Measurements from ENCODE around the gene TMEM115. TPM values are rescaled to one million over a fixed set of nuclear protein-coding genes. Genes with fewer than 3 reads are reported as not detected.

TMEM115 gene
- total RNA-seq, result 28.7 and 34.6 TPM in 2 replicates

DNA sequence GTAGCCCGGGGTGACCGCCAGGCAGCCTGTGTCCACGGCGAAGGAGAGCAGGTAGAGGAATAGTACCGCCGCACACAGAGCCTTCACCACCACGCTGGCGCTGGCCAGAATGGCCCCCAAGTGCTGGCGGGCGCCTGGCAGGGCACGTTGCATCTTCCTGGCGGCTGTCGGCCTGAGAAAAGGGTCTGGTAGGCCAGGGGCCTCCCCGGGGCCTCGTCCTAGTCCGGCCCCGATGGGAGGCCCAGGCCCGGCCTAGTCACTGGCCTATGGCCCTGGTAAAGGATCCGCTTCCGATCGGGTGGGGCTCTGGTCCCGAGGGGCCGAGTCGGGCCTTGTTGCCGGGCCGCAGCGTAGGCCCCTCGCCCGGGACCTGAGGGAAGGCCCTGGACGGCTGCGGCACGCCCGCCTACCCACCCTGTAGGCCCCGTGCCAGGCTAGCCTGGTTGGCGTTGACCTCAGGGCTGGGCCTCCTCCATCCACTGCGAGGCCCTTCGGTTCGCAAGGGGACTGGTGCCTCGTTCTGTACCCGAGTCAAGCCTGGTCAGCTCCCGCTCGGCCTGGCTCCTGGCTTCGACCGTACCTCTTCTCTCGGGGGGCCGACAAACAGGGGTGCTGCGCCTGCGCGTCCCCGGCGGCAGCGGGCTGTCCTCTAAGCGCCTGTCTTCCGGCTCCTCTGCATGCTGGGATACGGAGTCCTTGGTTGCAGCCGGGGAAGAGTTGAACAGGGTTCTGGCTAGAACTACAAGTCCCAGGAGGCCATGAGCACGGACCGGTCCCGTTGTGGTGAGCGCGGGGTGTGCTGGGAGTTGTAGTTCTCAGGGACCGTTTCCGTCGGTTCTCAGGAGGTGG is at the start of gene TMEM115:
Gene TMEM115, minus strand, starts transcription at position 611 of the 849 bp plus-strand sequence. Its CDS starts 458 bp downstream, at position 153.

DNA sequence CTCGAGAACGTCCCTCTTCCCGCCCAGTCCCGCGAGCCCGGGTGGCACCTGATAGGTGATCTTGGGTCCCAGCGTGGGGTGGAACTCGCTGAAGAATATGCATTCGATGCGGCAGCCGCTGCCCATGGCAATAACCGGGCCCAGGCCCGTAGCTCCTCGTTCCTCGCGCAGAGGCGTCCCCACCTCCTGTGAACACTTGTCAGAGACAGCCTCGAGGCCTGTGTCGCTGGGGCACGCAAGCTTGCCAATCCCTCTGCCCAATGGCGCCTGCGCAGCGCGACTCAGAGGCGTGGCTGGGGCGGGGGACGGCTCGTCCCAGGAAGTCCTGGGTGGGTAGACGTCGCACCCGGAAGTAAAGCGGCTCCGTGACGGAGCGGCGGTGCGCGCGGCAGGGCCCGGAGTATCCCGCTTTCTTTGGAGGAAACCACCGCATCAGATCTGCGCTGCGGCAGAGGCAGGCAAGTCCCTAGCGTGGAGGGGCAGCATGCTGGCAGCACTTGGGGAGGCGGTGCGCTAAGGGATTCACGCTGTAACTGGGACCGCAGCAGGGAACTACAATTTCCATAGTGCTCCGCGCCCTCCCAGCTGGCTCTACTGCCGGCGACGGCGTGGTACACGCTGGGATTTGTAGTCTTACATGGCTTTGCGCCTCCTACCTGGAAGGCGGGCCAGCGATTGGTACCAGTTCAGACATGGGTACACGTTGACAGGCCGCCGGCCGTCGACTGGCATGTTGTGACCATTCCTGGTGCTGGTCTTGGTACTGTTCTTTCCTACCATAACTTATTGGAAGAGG is 8.6 kb downstream of the TMEM115 start, which contains the start of the genes CYB561D2 and NPRL2:
Gene CYB561D2, plus strand, starts transcription at position 336 of the 796 bp plus-strand sequence. CDS start 572 bp downstream, outside the sequence.
Gene NPRL2, minus strand, starts transcription at position 249 of the 796 bp plus-strand sequence. Its CDS starts 123 bp downstream, at position 126.

GRCh38 chr3:50345586-50346234 is 13.6 kb downstream of the TMEM115 start, which contains the start of gene ZMYND10:
Gene ZMYND10, minus strand, starts transcription at chr3:50345732. Its CDS starts 153 bp downstream, at chr3:50345579.

DNA sequence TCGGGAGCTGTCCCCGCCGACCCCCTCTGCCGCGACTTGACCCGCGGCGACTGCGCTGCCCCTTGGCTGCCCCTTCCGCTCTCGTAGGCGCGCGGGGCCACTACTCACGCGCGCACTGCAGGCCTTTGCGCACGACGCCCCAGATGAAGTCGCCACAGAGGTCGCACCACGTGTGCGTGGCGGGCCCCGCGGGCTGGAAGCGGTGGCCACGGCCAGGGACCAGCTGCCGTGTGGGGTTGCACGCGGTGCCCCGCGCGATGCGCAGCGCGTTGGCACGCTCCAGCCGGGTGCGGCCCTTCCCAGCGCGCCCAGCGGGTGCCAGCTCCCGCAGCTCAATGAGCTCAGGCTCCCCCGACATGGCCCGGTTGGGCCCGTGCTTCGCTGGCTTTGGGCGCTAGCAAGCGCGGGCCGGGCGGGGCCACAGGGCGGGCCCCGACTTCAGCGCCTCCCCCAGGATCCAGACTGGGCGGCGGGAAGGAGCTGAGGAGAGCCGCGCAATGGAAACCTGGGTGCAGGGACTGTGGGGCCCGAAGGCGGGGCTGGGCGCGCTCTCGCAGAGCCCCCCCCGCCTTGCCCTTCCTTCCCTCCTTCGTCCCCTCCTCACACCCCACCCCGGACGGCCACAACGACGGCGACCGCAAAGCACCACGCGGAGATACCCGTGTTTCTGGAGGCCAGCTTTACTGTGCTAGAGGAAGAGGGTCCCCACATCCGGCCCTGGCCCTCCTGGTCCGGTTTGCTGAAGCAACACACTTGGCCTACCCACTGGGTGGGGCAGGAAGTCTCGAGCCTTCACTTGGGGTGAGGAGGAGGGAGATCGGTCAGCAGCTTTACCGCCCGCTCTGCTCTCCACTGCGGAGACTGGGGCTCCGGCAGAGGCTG is 18.6 kb downstream of the TMEM115 start, which contains the start of gene RASSF1:
Gene RASSF1, minus strand, starts transcription at position 389 of the 882 bp plus-strand sequence. Its CDS starts 31 bp downstream, at position 358.

DNA sequence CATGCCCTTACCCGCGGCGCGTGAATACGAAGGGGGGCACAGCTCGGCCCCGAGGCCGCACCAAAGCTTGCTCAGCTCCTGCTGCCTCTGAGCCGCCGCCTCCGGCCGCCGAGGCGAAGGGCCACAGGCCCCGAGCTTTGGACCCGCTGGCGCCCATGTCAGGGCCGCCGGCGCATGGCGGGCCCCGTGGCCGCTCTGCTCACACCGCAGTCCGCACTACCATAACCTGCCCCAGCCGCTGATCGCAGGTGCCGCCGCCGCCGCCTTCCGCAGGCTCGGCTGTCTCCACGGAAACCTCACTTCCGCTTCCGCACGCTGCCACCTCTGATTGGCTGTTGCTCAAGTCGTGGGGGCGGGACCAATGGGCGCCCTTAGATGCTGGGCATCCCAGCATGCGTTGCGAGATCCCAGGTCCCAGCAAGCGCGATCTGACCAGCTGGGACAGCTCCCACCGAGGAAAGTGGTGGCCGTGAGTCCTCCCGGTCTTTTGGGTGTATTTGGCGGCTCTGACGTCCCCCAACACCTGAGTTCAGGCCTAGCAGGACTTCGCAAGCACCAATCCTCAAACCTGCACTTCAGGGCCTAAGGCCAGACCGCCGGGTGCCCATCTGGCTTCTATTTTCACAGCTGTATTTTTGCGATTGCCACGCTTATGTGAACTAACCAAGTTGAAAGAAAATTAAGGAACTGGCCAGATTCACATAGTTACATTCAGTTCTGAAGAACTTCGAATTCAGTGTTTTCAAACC is 31.2 kb downstream of the TMEM115 start, which contains the start of gene TUSC2:
Gene TUSC2, minus strand, starts transcription at position 281 of the 749 bp plus-strand sequence. Its CDS starts 124 bp downstream, at position 157.

GRCh38 chr3:50322386-50323091 is 36.8 kb downstream of the TMEM115 start, which contains the start of gene HYAL2:
Gene HYAL2, minus strand, starts transcription at chr3:50322745. Its CDS starts 2,256 bp downstream, at chr3:50320489.

Other genes with a start within 250 kb of the TMEM115 start
- gene SEMA3F, start 204.2 kb downstream of the TMEM115 start, total RNA-seq, result 36.8 and 47.1 TPM in 2 replicates
- not detected in 2 replicates for gene GNAT1, start 167.9 kb downstream of the TMEM115 start, total RNA-seq
- gene SLC38A3, start 154.2 kb downstream of the TMEM115 start, total RNA-seq, result 0.13 TPM in 1 of 2 replicates, not detected in the other
- 583 and 1,028 TPM in 2 replicates for gene GNAI2, start 123.3 kb downstream of the TMEM115 start, total RNA-seq
- 0.49 and 1.1 TPM in 2 replicates for gene SEMA3B, start 90.4 kb downstream of the TMEM115 start, total RNA-seq
- not detected in 2 replicates for gene LSMEM2, start 80.4 kb downstream of the TMEM115 start, total RNA-seq
- 79.2 and 85.9 TPM in 2 replicates for gene IFRD2, start 67.1 kb downstream of the TMEM115 start, total RNA-seq
- 9.1 and 15.5 TPM in 2 replicates for gene HYAL3, start 60.1 kb downstream of the TMEM115 start, total RNA-seq
- 1.9 and 2.8 TPM in 2 replicates for gene NAA80, start 60.1 kb downstream of the TMEM115 start, total RNA-seq
- gene HYAL1, start 55.9 kb downstream of the TMEM115 start, total RNA-seq, result 7.2 and 7.6 TPM in 2 replicates
- gene HYAL2, start 36.8 kb downstream of the TMEM115 start, total RNA-seq, result 320 and 845 TPM in 2 replicates
- gene TUSC2, start 31.3 kb downstream of the TMEM115 start, total RNA-seq, result 16.2 and 18.2 TPM in 2 replicates
- gene RASSF1, start 18.7 kb downstream of the TMEM115 start, total RNA-seq, result 17.0 and 29.3 TPM in 2 replicates
- gene ZMYND10, start 13.8 kb downstream of the TMEM115 start, total RNA-seq, result 0.16 and 0.31 TPM in 2 replicates
- 14.2 and 16.8 TPM in 2 replicates for gene NPRL2, start 8.7 kb downstream of the TMEM115 start, total RNA-seq
- gene CYB561D2, start 8.7 kb downstream of the TMEM115 start, total RNA-seq, result 18.6 and 22.6 TPM in 2 replicates
- under 0.01 and 0.06 TPM in 2 replicates for gene CACNA2D2, start 144.1 kb upstream of the TMEM115 start, total RNA-seq
- 2.3 and 2.8 TPM in 2 replicates for gene C3orf18, start 208.2 kb upstream of the TMEM115 start, total RNA-seq
- 2.4 and 8.7 TPM in 2 replicates for gene HEMK1, start 210.0 kb upstream of the TMEM115 start, total RNA-seq